ENCODE data around the gene KPRP.

Gene KPRP, protein sequence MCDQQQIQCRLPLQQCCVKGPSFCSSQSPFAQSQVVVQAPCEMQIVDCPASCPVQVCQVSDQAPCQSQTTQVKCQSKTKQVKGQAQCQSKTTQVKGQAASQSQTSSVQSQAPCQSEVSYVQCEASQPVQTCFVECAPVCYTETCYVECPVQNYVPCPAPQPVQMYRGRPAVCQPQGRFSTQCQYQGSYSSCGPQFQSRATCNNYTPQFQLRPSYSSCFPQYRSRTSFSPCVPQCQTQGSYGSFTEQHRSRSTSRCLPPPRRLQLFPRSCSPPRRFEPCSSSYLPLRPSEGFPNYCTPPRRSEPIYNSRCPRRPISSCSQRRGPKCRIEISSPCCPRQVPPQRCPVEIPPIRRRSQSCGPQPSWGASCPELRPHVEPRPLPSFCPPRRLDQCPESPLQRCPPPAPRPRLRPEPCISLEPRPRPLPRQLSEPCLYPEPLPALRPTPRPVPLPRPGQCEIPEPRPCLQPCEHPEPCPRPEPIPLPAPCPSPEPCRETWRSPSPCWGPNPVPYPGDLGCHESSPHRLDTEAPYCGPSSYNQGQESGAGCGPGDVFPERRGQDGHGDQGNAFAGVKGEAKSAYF

DNA sequence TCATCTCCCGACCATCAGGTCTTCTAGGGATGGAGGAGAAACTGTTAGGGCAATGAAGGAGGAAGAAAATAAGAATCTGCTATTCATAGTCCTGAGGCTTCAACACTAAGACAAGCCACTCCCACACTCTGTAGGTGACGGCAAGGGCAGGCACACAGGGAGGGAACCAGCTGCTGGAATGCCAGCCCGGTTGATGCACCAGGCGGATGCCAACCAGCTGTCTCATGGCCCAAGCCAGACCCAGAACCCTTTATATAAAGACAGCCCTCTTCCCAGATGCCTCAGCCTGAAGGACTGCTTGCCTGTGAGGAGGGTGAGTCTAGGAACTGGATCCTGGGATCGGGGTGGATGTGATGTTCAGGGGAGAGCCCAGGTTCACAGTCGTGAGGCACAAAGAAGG is at the start of gene KPRP:
Gene KPRP, plus strand, starts transcription at position 279 of the 400 bp plus-strand sequence. CDS start 1,564 bp downstream, outside the sequence.
- Mint-ChIP-seq H3K4me3 (no peak within 1 kb of the TSS), H3K27me3 (peaks cover 38% of the 10 kb centered on the region), H3K36me3 (ENCODE audit: low read depth) (no peaks in the 10 kb centered on the region), H3K4me1 (ENCODE audit: low read depth) (no peaks in the 10 kb centered on the region), H3K9me3 (no peaks in the 10 kb centered on the region), H3K27ac (no peak within 1 kb of the TSS)
- no peak for DNase-seq

DNA sequence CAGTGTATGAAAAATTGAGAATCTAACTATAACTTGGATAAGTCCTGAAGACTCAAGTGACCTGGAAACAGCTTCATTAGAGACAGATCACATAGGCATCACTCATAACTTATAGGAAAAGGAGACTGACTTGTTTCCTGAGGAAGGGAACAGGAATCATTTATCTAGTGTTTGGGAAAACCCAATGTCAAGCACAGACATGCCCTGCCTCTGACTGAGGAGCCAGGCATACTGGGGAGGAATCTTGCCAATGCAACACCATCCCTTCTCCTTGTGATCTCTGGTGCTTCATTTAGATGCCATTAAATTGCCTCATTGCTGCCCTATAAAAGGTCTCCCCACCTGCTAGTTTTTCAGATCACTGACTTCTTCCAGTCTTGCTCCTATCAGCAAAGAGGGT is 39.6 kb upstream of the KPRP start:
- H3K4me1 Mint-ChIP-seq (ENCODE audit: low read depth): no peaks in the 10 kb centered on the region
- no peak overlapping the region for H3K27ac Mint-ChIP-seq
- H3K36me3 Mint-ChIP-seq (ENCODE audit: low read depth): no peaks in the 10 kb centered on the region
- H3K27me3 Mint-ChIP-seq: peaks cover 27% of the 10 kb centered on the region
- H3K4me3 Mint-ChIP-seq: no peak overlapping the region
- no peaks in the 10 kb centered on the region for H3K9me3 Mint-ChIP-seq
- no peak for DNase-seq

DNA sequence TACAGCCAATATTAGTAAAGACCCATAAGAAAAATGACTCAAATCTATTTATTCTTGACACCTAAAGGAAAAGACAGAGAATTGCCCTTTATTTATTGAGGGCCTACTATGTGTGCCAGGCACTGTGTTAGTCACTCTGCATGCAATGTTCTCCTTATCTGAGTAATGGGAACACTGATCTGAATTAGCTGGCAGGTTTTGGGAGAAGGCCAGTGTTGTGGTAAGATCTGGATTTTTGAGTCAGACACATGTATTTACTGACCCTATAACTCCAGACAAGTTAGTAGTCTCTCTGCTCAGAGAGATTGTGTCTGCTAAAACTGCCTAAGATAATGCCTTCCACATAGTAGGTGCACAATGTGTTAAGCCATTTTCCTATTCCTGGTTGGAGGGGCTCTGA is 32.6 kb upstream of the KPRP start:
- Mint-ChIP-seq H3K9me3 (no peaks in the 10 kb centered on the region), H3K36me3 (ENCODE audit: low read depth) (no peaks in the 10 kb centered on the region), H3K4me1 (ENCODE audit: low read depth) (no peaks in the 10 kb centered on the region), H3K27me3 (peaks cover 13% of the 10 kb centered on the region), H3K27ac (no peak overlapping the region), H3K4me3 (no peak overlapping the region)
- DNase-seq: no peak

DNA sequence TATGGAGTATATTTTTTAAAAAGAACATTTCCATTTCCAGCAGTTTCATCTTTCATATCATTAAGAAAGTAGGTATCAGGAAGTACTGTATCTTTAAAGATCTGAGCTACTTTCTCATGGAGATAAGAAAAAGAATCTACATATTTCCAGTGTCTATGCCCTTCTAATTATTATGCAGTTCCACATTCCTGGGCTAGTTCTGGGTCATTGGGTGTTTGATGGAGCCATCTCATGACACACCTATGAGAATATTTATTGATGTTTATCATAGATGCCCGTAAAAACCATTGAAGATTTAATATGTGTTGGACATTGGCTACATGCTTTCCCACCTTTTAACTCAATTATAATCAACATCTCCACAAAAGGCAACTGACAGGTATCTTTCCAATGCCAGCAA is 28.8 kb upstream of the KPRP start:
- H3K4me3 Mint-ChIP-seq: no peak overlapping the region
- no peak for DNase-seq
- no peaks in the 10 kb centered on the region for H3K4me1 Mint-ChIP-seq (ENCODE audit: low read depth)
- no peaks in the 10 kb centered on the region for H3K36me3 Mint-ChIP-seq (ENCODE audit: low read depth)
- no peak overlapping the region for H3K27ac Mint-ChIP-seq
- no peaks in the 10 kb centered on the region for H3K9me3 Mint-ChIP-seq
- H3K27me3 Mint-ChIP-seq: peaks cover 19% of the 10 kb centered on the region

DNA sequence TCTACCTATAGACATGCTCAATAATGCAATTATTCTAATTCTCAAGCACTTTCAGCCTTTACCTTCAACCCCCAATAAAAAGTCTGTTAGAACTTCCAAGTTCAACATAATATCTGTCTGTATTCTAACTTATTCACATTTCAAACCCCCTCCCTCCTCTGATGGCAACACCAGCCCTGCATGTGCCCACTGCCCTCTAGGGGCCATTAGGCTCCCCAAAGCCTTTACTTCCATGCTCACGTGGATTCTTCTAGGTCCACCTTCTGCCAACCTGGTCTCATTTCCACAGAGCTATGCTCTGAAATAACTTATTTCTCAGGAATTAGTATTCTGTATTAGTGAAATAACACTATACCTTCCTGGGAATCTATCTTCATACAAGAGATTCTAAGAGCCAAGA is 22.2 kb upstream of the KPRP start:
- no peak for DNase-seq
- Mint-ChIP-seq H3K27ac (no peak overlapping the region), H3K27me3 (peaks cover 21% of the 10 kb centered on the region), H3K4me3 (no peak overlapping the region), H3K36me3 (ENCODE audit: low read depth) (no peaks in the 10 kb centered on the region), H3K4me1 (ENCODE audit: low read depth) (no peaks in the 10 kb centered on the region), H3K9me3 (no peaks in the 10 kb centered on the region)

DNA sequence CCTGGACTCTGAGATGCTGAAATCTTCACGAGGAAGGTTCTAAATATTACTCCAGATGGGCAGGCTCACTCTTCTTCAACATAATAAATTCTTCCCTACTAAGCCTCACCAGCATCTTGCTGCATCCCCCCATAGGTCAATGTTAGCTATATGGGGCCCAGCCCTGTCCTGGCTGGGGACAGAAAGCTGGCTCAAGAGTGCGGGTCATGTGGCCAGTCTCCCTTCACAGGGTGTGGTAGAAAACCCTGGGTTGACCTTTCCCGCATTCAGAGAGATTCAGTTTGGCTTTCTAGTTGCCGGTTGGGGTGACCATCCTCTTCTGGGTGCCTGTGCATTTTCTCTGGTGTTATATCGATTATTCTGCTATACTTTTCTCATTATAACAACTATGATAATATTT is 19.8 kb upstream of the KPRP start:
- Mint-ChIP-seq H3K27me3 (peaks cover 27% of the 10 kb centered on the region), H3K27ac (no peak overlapping the region), H3K4me1 (ENCODE audit: low read depth) (no peaks in the 10 kb centered on the region), H3K4me3 (no peak overlapping the region), H3K9me3 (no peaks in the 10 kb centered on the region), H3K36me3 (ENCODE audit: low read depth) (no peaks in the 10 kb centered on the region)
- DNase-seq: no peak

DNA sequence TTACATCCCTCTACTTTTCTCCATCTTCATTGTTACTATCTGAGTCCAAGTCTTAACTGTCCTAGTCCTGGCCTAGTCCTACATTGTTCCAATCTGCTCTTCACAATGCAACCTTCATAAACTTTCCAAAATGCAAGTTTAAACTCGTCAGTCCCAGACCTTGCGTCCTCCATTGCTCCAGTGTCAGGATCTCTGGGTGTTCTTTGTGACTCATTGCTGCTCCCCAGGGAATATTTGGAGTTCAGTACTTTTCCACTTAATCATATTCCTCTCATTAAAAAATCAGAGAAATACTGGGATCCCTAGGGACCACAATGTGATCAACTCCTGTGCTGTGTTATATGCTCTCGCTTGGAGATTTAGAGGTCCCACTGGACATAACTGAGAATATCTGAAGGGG is 18.0 kb upstream of the KPRP start:
- DNase-seq: no peak
- H3K4me3 Mint-ChIP-seq: no peak overlapping the region
- peaks cover 30% of the 10 kb centered on the region for H3K27me3 Mint-ChIP-seq
- H3K9me3 Mint-ChIP-seq: no peaks in the 10 kb centered on the region
- no peak overlapping the region for H3K27ac Mint-ChIP-seq
- no peaks in the 10 kb centered on the region for H3K36me3 Mint-ChIP-seq (ENCODE audit: low read depth)
- no peaks in the 10 kb centered on the region for H3K4me1 Mint-ChIP-seq (ENCODE audit: low read depth)

DNA sequence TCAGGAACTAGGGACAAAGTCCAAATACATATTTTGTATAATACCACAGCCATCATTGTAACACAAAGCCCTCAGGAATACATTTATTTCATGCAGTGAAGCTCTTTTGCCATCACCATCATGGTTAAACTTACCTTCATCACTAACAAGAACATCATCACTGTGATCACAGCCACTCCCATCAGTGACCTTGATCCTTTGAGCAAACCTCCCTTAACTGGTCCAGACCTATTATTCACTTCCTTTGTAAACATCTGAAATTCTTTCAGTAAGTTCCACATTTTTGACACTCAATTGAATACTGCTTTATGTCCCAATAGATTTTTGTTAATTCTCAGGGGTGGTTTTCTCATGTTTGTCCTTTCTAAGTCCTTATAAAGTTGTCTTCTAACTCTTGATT is 16.2 kb upstream of the KPRP start:
- H3K27me3 Mint-ChIP-seq: peaks cover 36% of the 10 kb centered on the region
- no peaks in the 10 kb centered on the region for H3K4me1 Mint-ChIP-seq (ENCODE audit: low read depth)
- no peak for DNase-seq
- H3K9me3 Mint-ChIP-seq: no peaks in the 10 kb centered on the region
- no peaks in the 10 kb centered on the region for H3K36me3 Mint-ChIP-seq (ENCODE audit: low read depth)
- H3K27ac Mint-ChIP-seq: no peak overlapping the region
- H3K4me3 Mint-ChIP-seq: no peak overlapping the region

DNA sequence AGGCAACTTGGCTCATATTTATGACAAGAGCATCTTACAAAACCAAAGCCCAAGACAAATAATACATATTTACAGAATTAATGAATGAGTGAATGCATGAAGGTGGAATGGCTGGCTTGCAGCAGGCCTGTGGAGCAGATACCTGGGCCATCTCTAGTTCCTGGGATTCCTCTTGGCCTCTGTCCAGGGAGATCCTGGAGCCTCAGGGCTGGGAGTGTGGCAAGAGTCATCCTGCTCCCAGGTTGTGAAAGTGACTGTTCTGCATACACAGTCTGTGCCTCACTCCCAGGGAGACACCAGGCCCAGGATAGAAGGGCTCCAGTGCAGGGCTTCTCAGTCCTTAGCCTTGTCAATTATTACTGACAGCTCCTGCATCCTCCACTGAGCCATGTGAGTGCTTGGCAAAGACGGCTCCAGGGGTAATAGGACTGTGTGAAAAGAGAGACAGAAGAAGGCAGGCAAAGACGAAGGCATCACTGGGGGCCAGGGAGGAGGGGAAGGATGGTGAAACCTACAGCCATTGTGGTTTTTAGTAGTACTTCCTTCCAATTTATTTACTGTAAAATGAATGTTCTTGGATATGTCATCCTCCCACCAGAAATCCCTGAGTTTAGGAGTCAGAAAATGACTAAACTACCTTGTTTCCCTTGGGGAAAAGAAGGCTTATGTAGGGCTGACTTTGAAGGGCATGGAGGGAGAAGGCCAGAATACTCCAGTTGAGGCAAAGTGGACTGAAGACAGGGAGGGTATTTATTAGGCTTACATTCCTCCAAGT is 14.3 kb upstream of the KPRP start:
- H3K36me3 Mint-ChIP-seq (ENCODE audit: low read depth): no peaks in the 10 kb centered on the region
- no peak overlapping the region for H3K4me3 Mint-ChIP-seq
- H3K27me3 Mint-ChIP-seq: peaks cover 39% of the 10 kb centered on the region
- no peak for DNase-seq
- no peaks in the 10 kb centered on the region for H3K4me1 Mint-ChIP-seq (ENCODE audit: low read depth)
- no peak overlapping the region for H3K27ac Mint-ChIP-seq
- H3K9me3 Mint-ChIP-seq: no peaks in the 10 kb centered on the region

DNA sequence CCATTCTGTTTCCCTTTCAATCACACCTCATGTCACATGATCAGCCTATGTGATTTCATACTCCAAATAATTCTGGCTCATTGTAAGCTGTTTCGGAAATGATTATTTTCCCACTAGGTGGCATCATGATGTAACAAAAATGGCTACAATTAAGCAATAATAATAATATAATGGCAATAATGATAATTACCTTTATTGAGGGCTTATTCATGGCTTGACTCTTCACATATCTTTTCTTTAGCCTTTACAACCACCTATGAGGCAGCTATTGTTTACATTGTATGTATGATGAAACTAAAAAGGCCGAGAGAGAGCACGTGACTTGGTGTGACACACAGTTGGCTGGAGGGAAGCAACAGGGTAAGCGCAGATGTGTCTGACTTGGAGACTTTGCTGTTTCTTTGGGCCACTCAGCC is 12.5 kb upstream of the KPRP start:
- DNase-seq: no peak
- H3K36me3 Mint-ChIP-seq (ENCODE audit: low read depth): no peaks in the 10 kb centered on the region
- no peaks in the 10 kb centered on the region for H3K9me3 Mint-ChIP-seq
- H3K4me1 Mint-ChIP-seq (ENCODE audit: low read depth): no peaks in the 10 kb centered on the region
- H3K4me3 Mint-ChIP-seq: no peak overlapping the region
- H3K27me3 Mint-ChIP-seq: peaks cover 41% of the 10 kb centered on the region
- H3K27ac Mint-ChIP-seq: no peak overlapping the region

DNA sequence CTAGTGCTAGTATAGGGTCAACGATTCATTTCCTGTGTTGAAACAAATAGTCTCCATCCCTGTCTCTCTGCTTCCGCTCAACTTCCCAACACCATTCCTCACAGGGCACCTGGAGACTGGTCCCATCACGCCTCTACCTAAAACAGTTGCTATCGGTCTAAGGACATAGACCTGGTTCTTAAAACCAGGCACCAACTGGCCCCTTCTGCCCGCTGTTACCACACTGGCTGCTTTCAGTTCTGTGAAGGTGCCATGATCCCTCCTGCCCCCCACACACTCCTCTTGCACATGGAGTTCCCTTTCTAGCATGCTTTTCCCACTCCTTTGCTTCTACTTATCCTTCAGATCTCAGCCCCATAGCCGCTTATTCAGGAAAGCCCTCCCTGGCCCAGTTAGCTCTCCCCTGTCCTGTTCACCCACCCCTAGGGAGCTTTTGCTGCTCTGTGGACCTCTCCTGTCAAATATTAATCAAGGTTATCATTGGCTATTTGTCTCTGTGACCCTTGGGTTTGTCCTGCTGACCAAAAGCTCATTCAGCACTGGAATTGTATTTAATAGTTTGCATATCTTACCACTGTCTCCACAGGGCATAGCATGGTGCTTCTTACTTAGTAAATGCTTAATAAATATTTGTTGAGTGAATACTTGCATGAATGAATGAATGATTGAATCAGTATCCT is 11.9 kb upstream of the KPRP start:
- Mint-ChIP-seq H3K4me3 (no peak overlapping the region), H3K36me3 (ENCODE audit: low read depth) (no peaks in the 10 kb centered on the region), H3K27ac (no peak overlapping the region), H3K27me3 (peaks cover 46% of the 10 kb centered on the region), H3K4me1 (ENCODE audit: low read depth) (no peaks in the 10 kb centered on the region), H3K9me3 (no peaks in the 10 kb centered on the region)
- no peak for DNase-seq

DNA sequence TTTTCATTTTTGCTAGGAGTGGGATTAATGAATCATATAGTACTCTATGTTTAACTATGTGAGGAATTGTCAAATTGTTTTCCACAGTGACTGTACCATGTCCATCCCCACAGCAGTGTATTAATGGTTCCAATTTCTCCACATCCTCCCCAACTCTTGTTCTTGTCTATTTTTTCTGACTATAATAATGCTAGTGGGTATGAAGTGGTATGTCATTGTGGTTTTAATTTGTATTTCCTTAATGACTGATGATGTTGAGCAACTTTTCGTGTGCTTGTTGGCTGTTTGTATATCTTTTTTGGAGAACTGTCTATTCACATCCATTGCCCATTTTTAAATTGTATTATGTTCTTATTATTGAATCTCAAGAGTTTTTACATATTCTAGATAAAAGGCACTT is 10.0 kb upstream of the KPRP start:
- no peak overlapping the region for H3K4me3 Mint-ChIP-seq
- no peak for DNase-seq
- no peaks in the 10 kb centered on the region for H3K36me3 Mint-ChIP-seq (ENCODE audit: low read depth)
- H3K27ac Mint-ChIP-seq: no peak overlapping the region
- no peaks in the 10 kb centered on the region for H3K4me1 Mint-ChIP-seq (ENCODE audit: low read depth)
- H3K27me3 Mint-ChIP-seq: peaks cover 41% of the 10 kb centered on the region
- H3K9me3 Mint-ChIP-seq: no peaks in the 10 kb centered on the region

DNA sequence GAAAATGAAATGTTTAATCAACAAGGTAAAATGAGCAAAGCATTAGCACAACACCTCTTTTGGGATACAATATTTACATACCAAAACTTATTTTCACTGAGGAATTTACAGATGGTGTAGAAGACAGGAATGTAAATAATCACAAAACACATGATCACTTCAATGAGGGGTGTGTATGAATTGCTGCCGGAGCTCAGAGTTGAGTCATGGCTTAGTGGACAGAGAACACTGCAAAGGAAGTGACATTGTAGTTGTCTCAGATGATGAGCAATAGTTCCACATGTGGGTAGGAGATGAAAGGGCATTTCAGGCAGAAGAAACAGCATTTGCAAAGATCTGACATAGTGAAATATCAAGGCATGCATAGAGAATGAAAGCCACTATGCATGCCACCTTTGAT is 5.6 kb upstream of the KPRP start:
- H3K9me3 Mint-ChIP-seq: no peaks in the 10 kb centered on the region

DNA sequence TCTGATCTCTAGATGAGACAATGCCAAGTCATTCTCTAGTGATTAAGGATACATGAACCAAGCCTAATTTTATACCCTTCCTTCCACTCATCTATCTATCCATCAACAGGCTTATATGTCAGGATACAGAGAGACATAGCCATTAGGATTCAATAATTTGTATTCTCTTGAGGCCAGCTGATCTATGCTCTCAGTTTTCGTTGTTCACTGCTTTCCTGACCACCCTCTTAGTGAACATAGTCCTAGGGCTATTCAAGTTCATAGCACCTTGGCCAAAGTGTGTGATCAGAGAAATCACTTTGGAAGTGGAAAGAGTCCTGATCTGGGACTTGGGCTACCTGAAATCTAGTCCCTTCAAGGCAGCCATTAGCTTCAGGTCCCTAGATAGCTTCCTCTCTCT is 4.2 kb upstream of the KPRP start:
- Mint-ChIP-seq H3K27me3 (peaks cover 40% of the 10 kb centered on the region), H3K4me3 (no peak overlapping the region)

More for the DNA sequence above, 5.6 kb upstream of the KPRP start:
- H3K27me3 Mint-ChIP-seq: peaks cover 41% of the 10 kb centered on the region
- no peaks in the 10 kb centered on the region for H3K4me1 Mint-ChIP-seq (ENCODE audit: low read depth)
- H3K36me3 Mint-ChIP-seq (ENCODE audit: low read depth): no peaks in the 10 kb centered on the region
- no peak for DNase-seq
- H3K4me3 Mint-ChIP-seq: no peak overlapping the region
- H3K27ac Mint-ChIP-seq: no peak overlapping the region

More for the DNA sequence above, 4.2 kb upstream of the KPRP start:
- Mint-ChIP-seq H3K4me1 (ENCODE audit: low read depth) (no peaks in the 10 kb centered on the region), H3K9me3 (no peaks in the 10 kb centered on the region), H3K27ac (no peak overlapping the region), H3K36me3 (ENCODE audit: low read depth) (no peaks in the 10 kb centered on the region)
- no peak for DNase-seq

Measured in activated T-cell treated with anti-CD3 and anti-CD28 coated beads, Interleukin-2, amount 50 U/mL, for 24 hours (primary cell).